Heart left ventricle (tissue), 13 donors: ENCODE results near the gene TRIM17.

Source experiments
- CTCF ChIP-seq, 12 donors: fragments of 200-600 bp; sonication (generic) in 4 of 12; IDR thresholded peaks; one replicate each; pipeline versions ENCODE4 v1.5.0 to v1.8.0; 2018 to 2022; ENCODE audit warnings: antibody characterized with exemption in 12 of 12, mild to moderate bottlenecking in 5 of 12
- POLR2A ChIP-seq, 2 donors: fragments of 450-650 bp; IDR thresholded peaks; one replicate each; pipeline ENCODE4 v1.6.1; 2017; ENCODE audit warnings: antibody characterized with exemption in 2 of 2, mild to moderate bottlenecking in 2 of 2, moderate library complexity in 2 of 2
- donor health status: ischemic (EF 13 %, LVEDD 7.1; RV severe dilation, severe dysfunction).
- donor health status: DM: no; HTN: yes; CAD: no.
- donor health status: DM: no; HTN: no; CAD: no.
- donor health status: ischemic (EF 25% LVEDD 6.9; RV normal size, moderate dysfunction).
- donor health status: ischemic (EF 25% LVEDD 5.7; RV mildly dilated, moderate dysfunction).
- donor health status: ischemic (EF 35%, LVEDD 5.7; RV mildly dilated, moderate dysfunction).
- donor health status: nonischemic (EF 11% LVEDD 7.7; RV severe dilation, severe dysfunction).
- donor health status: DM: yes; HTN: yes; CAD: no.
- donor health status: PGD.
- donor health status: ischemic (EF 29% LVEDD 5.4; RV normal size, mild dysfunction).
- donor health status: nonischemic (EF 23%, LVEDD 6.1; RV moderate dilation, normal function).

DNA sequence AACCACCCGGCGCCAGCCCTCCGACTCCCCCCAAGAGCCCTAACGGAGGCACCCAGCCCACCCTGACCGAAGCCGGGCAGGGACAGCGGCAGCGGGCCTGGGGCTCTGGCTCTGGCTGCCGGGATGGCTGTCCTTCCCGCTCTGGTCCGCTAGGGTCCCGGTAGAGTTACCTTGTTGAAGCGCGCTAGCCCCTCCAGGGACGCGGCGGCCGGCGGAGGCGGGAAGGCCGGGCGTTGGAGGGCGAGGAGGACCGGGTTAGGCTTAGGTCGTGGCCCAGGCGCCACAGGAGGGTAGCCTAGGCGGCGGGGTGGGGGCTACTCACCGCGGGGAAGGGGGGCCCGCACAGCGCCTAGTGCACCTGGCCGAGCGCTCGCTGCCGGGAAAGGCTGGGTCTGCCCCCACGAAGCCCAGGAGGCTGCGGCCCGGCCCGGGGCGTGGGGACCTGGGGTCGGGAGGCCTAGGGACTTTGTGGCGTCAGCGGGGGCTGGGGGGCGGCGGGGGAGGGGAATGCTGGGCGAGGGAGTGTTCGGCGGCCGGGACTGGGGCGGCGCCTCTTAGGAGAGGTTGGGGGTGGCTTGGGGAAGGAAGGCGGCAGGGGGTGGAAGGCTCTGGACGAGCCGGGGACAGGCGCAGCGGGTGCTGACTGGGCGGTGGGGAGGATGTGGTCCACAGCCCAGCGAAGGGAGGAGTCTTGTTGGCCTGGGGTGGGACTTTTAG lies at the start of gene TRIM17:
- peak in 8 of 12 donors; percentile 10 to 44 (median 20) for TF ChIP-seq CTCF (IDR thresholded peaks at IDR 0.05)
- no peak for TF ChIP-seq POLR2A (IDR thresholded peaks at IDR 0.05)
